ENCODE results near the gene FDXACB1. TPM values are rescaled to one million over a fixed set of nuclear protein-coding genes. Genes with fewer than 3 reads are reported as not detected.
"Not testable (repeated sequence)": the region's sequence is repeated elsewhere in the genome, so short reads cannot be mapped to it uniquely, and the experiment has no call there.

Gene FDXACB1
- total RNA-seq, 4 donors from 2014 or later = 1.7 to 7.4 (median 3.3) TPM; not detected in 1

- H3K4me3 ChIP-seq = no peak overlapping the region
- DNase-seq = no peak
- no peak overlapping the region for H3K27ac ChIP-seq
- H3K9me3 ChIP-seq = no peaks in the 10 kb centered on the region
- TF ChIP-seq POLR2A (IDR thresholded peaks at IDR 0.05) = no peak
- no peak for TF ChIP-seq CTCF (IDR thresholded peaks at IDR 0.05)
- no peaks in the 10 kb centered on the region for H3K4me1 ChIP-seq
- intact Hi-C loops (cut with DNase I; ENCODE audit: low total_unique reads) = no loop called here
- H3K27me3 ChIP-seq = no peaks in the 10 kb centered on the region
- H3K36me3 ChIP-seq = no peaks in the 10 kb centered on the region
Observed at GRCh38 chr11:111886032-111886431, 7.1 kb upstream of the FDXACB1 start.

GRCh38 chr11:111885053-111885452, 6.1 kb upstream of the FDXACB1 start:
- H3K9me3 ChIP-seq; H3K4me1 ChIP-seq; DNase-seq; intact Hi-C loops (cut with DNase I; ENCODE audit: low total_unique reads); H3K4me3 ChIP-seq; H3K27ac ChIP-seq; H3K36me3 ChIP-seq; H3K27me3 ChIP-seq: not testable (repeated sequence)

GRCh38 chr11:111882202-111882601, 3.2 kb upstream of the FDXACB1 start:
- intact Hi-C loops (cut with DNase I; ENCODE audit: low total_unique reads) = no loop called here
- no peak for DNase-seq
- H3K4me1 ChIP-seq = peaks cover 0 to 6% of the 10 kb centered on the region in 2 donors
- no peak overlapping the region for H3K27ac ChIP-seq
- H3K4me3 ChIP-seq = no peak overlapping the region
- no peaks in the 10 kb centered on the region for H3K9me3 ChIP-seq
- no peaks in the 10 kb centered on the region for H3K36me3 ChIP-seq
- TF ChIP-seq POLR2A (IDR thresholded peaks at IDR 0.05) (no peak), CTCF (IDR thresholded peaks at IDR 0.05) (no peak)
- H3K27me3 ChIP-seq = no peaks in the 10 kb centered on the region

GRCh38 chr11:111879637-111879960, 634 bp upstream of the FDXACB1 start:
- TF ChIP-seq CTCF (IDR thresholded peaks at IDR 0.05) (no peak), POLR2A (IDR thresholded peaks at IDR 0.05) (no peak)
- peaks cover 0 to 6% of the 10 kb centered on the region in 2 donors for H3K4me1 ChIP-seq
- no peak for DNase-seq
- H3K4me3 ChIP-seq = peak overlapping the region; percentile 59 to 76
- H3K27me3 ChIP-seq = no peaks in the 10 kb centered on the region
- intact Hi-C loops (cut with DNase I; ENCODE audit: low total_unique reads) = loop anchor here (10.0 kb wide), 2 partner anchors 55 to 205 kb away; partner anchors contain the start of genes DIXDC1, SDHD and TIMM8B
- peak overlapping the region; percentile 96 for H3K27ac ChIP-seq
- H3K9me3 ChIP-seq = no peaks in the 10 kb centered on the region
- no peaks in the 10 kb centered on the region for H3K36me3 ChIP-seq

GRCh38 chr11:111878385-111878848, 548 bp downstream of the FDXACB1 start:
- H3K9me3 ChIP-seq = no peaks in the 10 kb centered on the region
- no peaks in the 10 kb centered on the region for H3K27me3 ChIP-seq
- peak overlapping the region; percentile 96 for H3K27ac ChIP-seq
- H3K36me3 ChIP-seq = no peaks in the 10 kb centered on the region
- TF ChIP-seq CTCF (IDR thresholded peaks at IDR 0.05) (no peak), POLR2A (IDR thresholded peaks at IDR 0.05) (no peak)
- intact Hi-C loops (cut with DNase I; ENCODE audit: low total_unique reads) = loop anchor here (10.0 kb wide), 2 partner anchors 56 to 206 kb away; partner anchors contain the start of genes DIXDC1, SDHD and TIMM8B
- no peak for DNase-seq
- peak overlapping the region; percentile 59 to 76 for H3K4me3 ChIP-seq
- H3K4me1 ChIP-seq = peaks cover 0 to 6% of the 10 kb centered on the region in 2 donors

- Histone ChIP-seq H3K27ac (peak overlapping the region; percentile 92 to 94), H3K4me3 (peak overlapping the region; percentile 67 to 100), H3K9me3 (no peaks in the 10 kb centered on the region), H3K4me1 (no peaks in the 10 kb centered on the region), H3K36me3 (no peaks in the 10 kb centered on the region), H3K27me3 (no peaks in the 10 kb centered on the region)
- intact Hi-C loops (cut with DNase I; ENCODE audit: low total_unique reads) = loop anchor here (10.0 kb wide), 2 partner anchors 63 to 213 kb away; partner anchors contain the start of genes DIXDC1, SDHD and TIMM8B
- no peak for DNase-seq
- TF ChIP-seq CTCF (IDR thresholded peaks at IDR 0.05) (no peak), POLR2A (IDR thresholded peaks at IDR 0.05) (no peak)
Observed at GRCh38 chr11:111871693-111872161, 7.2 kb downstream of the FDXACB1 start.

Data from uterus (tissue), 4 donors.